HPDE6-E6E7 (cell line): ENCODE results near the gene TRERF1.

ENCODE experiments used
- DNase-seq: peaks from one replicate; pipeline ENCODE4 v3.0.0; 2011; ENCODE audit warnings: missing footprints; ENCODE audit errors: extremely low spot score

Gene TRERF1

GRCh38 chr6:42394881-42395620 lies 56.7 kb downstream of the TRERF1 start:
- DNase-seq: no peak

- DNase-seq: no peak
Measured at GRCh38 chr6:42394151-42394550, 57.6 kb downstream of the TRERF1 start.

- DNase-seq: no peak
Measured at GRCh38 chr6:42393339-42393738, 58.4 kb downstream of the TRERF1 start.

GRCh38 chr6:42392833-42393232 lies 58.9 kb downstream of the TRERF1 start:
- no peak for DNase-seq

- no peak for DNase-seq
Measured at GRCh38 chr6:42391441-42391840, 60.3 kb downstream of the TRERF1 start.

- no peak for DNase-seq
Measured at GRCh38 chr6:42390228-42390934, 61.3 kb downstream of the TRERF1 start.

- no peak for DNase-seq
Measured at GRCh38 chr6:42389736-42390135, 62.0 kb downstream of the TRERF1 start.

GRCh38 chr6:42388046-42388445 lies 63.7 kb downstream of the TRERF1 start:
- no peak for DNase-seq

- DNase-seq: no peak
Measured at GRCh38 chr6:42387336-42387735, 64.4 kb downstream of the TRERF1 start.

GRCh38 chr6:42385339-42385738 lies 66.4 kb downstream of the TRERF1 start:
- no peak for DNase-seq

- DNase-seq: no peak
Measured at GRCh38 chr6:42383421-42384205, 68.1 kb downstream of the TRERF1 start.

GRCh38 chr6:42381850-42382249 lies 69.9 kb downstream of the TRERF1 start:
- no peak for DNase-seq

- no peak for DNase-seq
Measured at GRCh38 chr6:42380228-42380979, 71.3 kb downstream of the TRERF1 start.

- no peak for DNase-seq
Measured at GRCh38 chr6:42378536-42378935, 73.2 kb downstream of the TRERF1 start.

- DNase-seq: no peak
Measured at GRCh38 chr6:42378125-42378524, 73.6 kb downstream of the TRERF1 start.

GRCh38 chr6:42375007-42375635 lies 76.6 kb downstream of the TRERF1 start:
- no peak for DNase-seq

GRCh38 chr6:42374018-42374669 lies 77.6 kb downstream of the TRERF1 start:
- no peak for DNase-seq

GRCh38 chr6:42372699-42373098 lies 79.0 kb downstream of the TRERF1 start:
- no peak for DNase-seq

- no peak for DNase-seq
Measured at GRCh38 chr6:42370323-42370985, 81.3 kb downstream of the TRERF1 start.

- no peak for DNase-seq
Measured at GRCh38 chr6:42369568-42369967, 82.2 kb downstream of the TRERF1 start.
